Measurements from ENCODE around the gene FUT8.
"Not testable (repeated sequence)": the region's sequence is repeated elsewhere in the genome, so short reads cannot be mapped to it uniquely, and the experiment has no call there.

Gene FUT8

DNA sequence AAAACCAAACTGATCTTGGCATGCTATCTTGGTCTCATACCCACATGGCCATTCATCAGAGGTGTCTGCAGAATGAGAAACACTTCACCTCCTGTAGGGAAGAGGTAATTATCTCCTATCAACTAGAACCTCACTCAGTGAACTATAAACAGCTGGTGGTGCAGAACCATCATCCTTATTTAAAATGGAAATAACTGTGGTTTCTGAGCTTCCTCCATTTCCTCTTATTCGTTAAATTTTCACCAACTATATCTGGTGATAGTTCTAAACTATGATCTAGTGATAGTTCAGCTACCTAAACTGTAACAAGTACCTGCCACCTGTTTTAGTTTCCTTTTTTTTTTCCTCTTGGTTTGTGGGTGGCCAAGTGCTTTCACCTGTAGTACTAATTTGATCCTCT lies 218.5 kb downstream of the FUT8 start:
- Histone ChIP-seq H3K4me2 (no peak overlapping the region), H3K27ac (no peak overlapping the region), H3K79me2 (ENCODE audit: insufficient read depth, low read depth) (no peaks in the 10 kb centered on the region), H3K27me3 (ENCODE audit: insufficient read depth, low read depth) (no peaks in the 10 kb centered on the region), H3K36me3 (ENCODE audit: insufficient read depth) (no peaks in the 10 kb centered on the region), H3K9ac (no peak overlapping the region), H3K4me3 (IDR thresholded peaks at IDR 0.05; ENCODE audit: insufficient read depth, low read depth, low read length) (no peak overlapping the region), H2AFZ (ENCODE audit: low read depth) (no peak overlapping the region), H3K4me1 (ENCODE audit: low read depth, poor library complexity, severe bottlenecking) (peaks cover 12% of the 10 kb centered on the region), H4K20me1 (ENCODE audit: insufficient read depth) (no peaks in the 10 kb centered on the region)
- TF ChIP-seq, protein P1, sequence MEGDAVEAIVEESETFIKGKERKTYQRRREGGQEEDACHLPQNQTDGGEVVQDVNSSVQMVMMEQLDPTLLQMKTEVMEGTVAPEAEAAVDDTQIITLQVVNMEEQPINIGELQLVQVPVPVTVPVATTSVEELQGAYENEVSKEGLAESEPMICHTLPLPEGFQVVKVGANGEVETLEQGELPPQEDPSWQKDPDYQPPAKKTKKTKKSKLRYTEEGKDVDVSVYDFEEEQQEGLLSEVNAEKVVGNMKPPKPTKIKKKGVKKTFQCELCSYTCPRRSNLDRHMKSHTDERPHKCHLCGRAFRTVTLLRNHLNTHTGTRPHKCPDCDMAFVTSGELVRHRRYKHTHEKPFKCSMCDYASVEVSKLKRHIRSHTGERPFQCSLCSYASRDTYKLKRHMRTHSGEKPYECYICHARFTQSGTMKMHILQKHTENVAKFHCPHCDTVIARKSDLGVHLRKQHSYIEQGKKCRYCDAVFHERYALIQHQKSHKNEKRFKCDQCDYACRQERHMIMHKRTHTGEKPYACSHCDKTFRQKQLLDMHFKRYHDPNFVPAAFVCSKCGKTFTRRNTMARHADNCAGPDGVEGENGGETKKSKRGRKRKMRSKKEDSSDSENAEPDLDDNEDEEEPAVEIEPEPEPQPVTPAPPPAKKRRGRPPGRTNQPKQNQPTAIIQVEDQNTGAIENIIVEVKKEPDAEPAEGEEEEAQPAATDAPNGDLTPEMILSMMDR (conservative IDR thresholded peaks at IDR 0.05; ENCODE audit: low read depth, low read length), result no peak

GRCh38 chr14:65632487-65632886 lies 220.0 kb downstream of the FUT8 start:
- no peak overlapping the region for H3K9ac ChIP-seq
- no peak overlapping the region for H3K4me3 ChIP-seq (IDR thresholded peaks at IDR 0.05; ENCODE audit: insufficient read depth, low read depth, low read length)
- H3K36me3 ChIP-seq (ENCODE audit: insufficient read depth), result no peaks in the 10 kb centered on the region
- no peak overlapping the region for H3K4me2 ChIP-seq
- H3K4me1 ChIP-seq (ENCODE audit: low read depth, poor library complexity, severe bottlenecking), result peaks cover 26% of the 10 kb centered on the region
- no peak overlapping the region for H3K27ac ChIP-seq
- H3K27me3 ChIP-seq (ENCODE audit: insufficient read depth, low read depth), result no peaks in the 10 kb centered on the region
- H3K79me2 ChIP-seq (ENCODE audit: insufficient read depth, low read depth), result no peaks in the 10 kb centered on the region
- H2AFZ ChIP-seq (ENCODE audit: low read depth), result no peak overlapping the region
- TF ChIP-seq, protein P1 (conservative IDR thresholded peaks at IDR 0.05; ENCODE audit: low read depth, low read length), result no peak
- H4K20me1 ChIP-seq (ENCODE audit: insufficient read depth), result no peaks in the 10 kb centered on the region

DNA sequence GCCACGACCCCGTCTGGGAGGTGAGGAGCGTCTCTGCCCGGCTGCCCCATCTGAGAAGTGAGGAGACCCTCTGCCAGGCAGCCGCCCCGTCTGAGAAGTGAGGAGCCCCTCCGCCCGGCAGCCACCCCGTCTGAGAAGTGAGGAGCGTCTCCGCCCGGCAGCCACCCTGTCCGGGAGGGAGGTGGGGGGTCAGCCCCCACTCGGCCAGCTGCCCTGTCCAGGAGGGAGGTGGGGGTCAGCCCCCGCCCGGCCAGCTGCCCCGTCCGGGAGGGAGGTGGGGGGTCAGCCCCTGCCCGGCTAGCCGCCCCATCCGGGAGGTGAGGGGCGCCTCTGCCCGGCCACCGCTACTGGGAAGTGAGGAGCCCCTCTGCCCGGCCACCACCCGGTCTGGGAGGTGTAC lies 221.1 kb downstream of the FUT8 start:
- H2AFZ ChIP-seq (ENCODE audit: low read depth); H4K20me1 ChIP-seq (ENCODE audit: insufficient read depth); H3K36me3 ChIP-seq (ENCODE audit: insufficient read depth); H3K27ac ChIP-seq; H3K27me3 ChIP-seq (ENCODE audit: insufficient read depth, low read depth); H3K79me2 ChIP-seq (ENCODE audit: insufficient read depth, low read depth); H3K4me3 ChIP-seq (IDR thresholded peaks at IDR 0.05; ENCODE audit: insufficient read depth, low read depth, low read length); H3K9ac ChIP-seq; H3K4me2 ChIP-seq: not testable (repeated sequence)
- H3K4me1 ChIP-seq (ENCODE audit: low read depth, poor library complexity, severe bottlenecking), result peaks cover 38% of the 10 kb centered on the region

DNA sequence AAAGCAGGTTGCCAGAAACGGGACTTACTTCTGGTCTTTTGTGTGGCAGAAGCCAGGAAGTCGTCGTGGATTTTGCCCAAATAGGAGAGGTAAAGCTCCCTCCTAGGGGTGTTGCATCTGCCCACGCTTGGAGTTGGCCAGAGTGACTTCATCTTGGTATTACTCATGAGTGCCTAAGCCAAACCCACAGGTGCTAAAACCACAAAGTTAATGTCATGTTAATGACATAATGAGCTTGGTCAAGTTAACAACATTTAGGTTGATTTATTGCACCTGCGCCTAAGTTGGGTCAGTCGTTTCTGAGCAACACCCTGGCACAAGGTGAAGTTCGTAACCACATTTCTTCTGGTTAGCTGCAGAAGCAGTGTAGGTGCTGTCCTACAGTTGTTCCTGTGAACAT lies 225.2 kb downstream of the FUT8 start:
- no peaks in the 10 kb centered on the region for H3K36me3 ChIP-seq (ENCODE audit: insufficient read depth)
- H3K9ac ChIP-seq, result peak overlapping the region; percentile 32; the same call in 1 of the 2 replicates
- H4K20me1 ChIP-seq (ENCODE audit: insufficient read depth), result no peaks in the 10 kb centered on the region
- TF ChIP-seq, protein P1 (conservative IDR thresholded peaks at IDR 0.05; ENCODE audit: low read depth, low read length), result no peak
- no peaks in the 10 kb centered on the region for H3K79me2 ChIP-seq (ENCODE audit: insufficient read depth, low read depth)
- peaks cover 37% of the 10 kb centered on the region for H3K4me1 ChIP-seq (ENCODE audit: low read depth, poor library complexity, severe bottlenecking)
- H3K27ac ChIP-seq, result peak overlapping the region; percentile 55
- no peak overlapping the region for H2AFZ ChIP-seq (ENCODE audit: low read depth)
- H3K27me3 ChIP-seq (ENCODE audit: insufficient read depth, low read depth), result no peaks in the 10 kb centered on the region
- peak overlapping the region; percentile 93 for H3K4me2 ChIP-seq
- H3K4me3 ChIP-seq (IDR thresholded peaks at IDR 0.05; ENCODE audit: insufficient read depth, low read depth, low read length), result no peak overlapping the region

GRCh38 chr14:65639216-65639615 lies 226.7 kb downstream of the FUT8 start:
- Histone ChIP-seq H3K79me2 (ENCODE audit: insufficient read depth, low read depth) (no peaks in the 10 kb centered on the region), H4K20me1 (ENCODE audit: insufficient read depth) (no peaks in the 10 kb centered on the region), H3K27ac (no peak overlapping the region), H2AFZ (ENCODE audit: low read depth) (no peak overlapping the region), H3K4me1 (ENCODE audit: low read depth, poor library complexity, severe bottlenecking) (peaks cover 37% of the 10 kb centered on the region), H3K4me2 (no peak overlapping the region), H3K27me3 (ENCODE audit: insufficient read depth, low read depth) (no peaks in the 10 kb centered on the region), H3K36me3 (ENCODE audit: insufficient read depth) (no peaks in the 10 kb centered on the region), H3K4me3 (IDR thresholded peaks at IDR 0.05; ENCODE audit: insufficient read depth, low read depth, low read length) (no peak overlapping the region), H3K9ac (no peak overlapping the region)
- TF ChIP-seq, protein P1 (conservative IDR thresholded peaks at IDR 0.05; ENCODE audit: low read depth, low read length), result no peak
